Gastrocnemius medialis (tissue), 4 donors: ENCODE results near the gene EPS8L2. TPM values are rescaled to one million over a fixed set of nuclear protein-coding genes. Genes with fewer than 3 reads are reported as not detected.

Source experiments
- ATAC-seq, 2 donors: fragments of 150-250 bp; one replicate each; pipeline ENCODE4 v1.9.1; 2016
- DNase-seq, 2 donors: peaks; one replicate each; pipeline ENCODE4 v3.0.0-alpha.2; 2019
- H3K27ac ChIP-seq, 4 donors: fragments of 200-600 bp; sonication (generic); 1 replicate in 1 of 4; 2 replicates in 3 of 4; pipeline ENCODE4 v1.5.1; 2016 to 2018; ENCODE audit warnings: mild to moderate bottlenecking in 2 of 4, moderate library complexity in 1 of 4
- H3K27me3 ChIP-seq, 3 donors: fragments of 200-600 bp; sonication (generic) in 2 of 3; 1 replicate in 1 of 3; 2 replicates in 2 of 3; pipeline versions ENCODE4 v1.5.1 to v1.6.0; 2016 to 2019; ENCODE audit warnings: mild to moderate bottlenecking in 1 of 3, moderate library complexity in 1 of 3
- H3K36me3 ChIP-seq, 2 donors: fragments of 200-600 bp; sonication (generic) in 1 of 2; one replicate each; pipeline ENCODE4 v1.5.1; 2017 to 2018
- H3K4me1 ChIP-seq, 2 donors: fragments of 200-600 bp; sonication (generic) in 1 of 2; one replicate each; pipeline ENCODE4 v1.5.1; 2016 to 2017; ENCODE audit warnings: mild to moderate bottlenecking in 2 of 2
- H3K4me3 ChIP-seq, 4 donors: fragments of 200-600 bp; sonication (generic) in 3 of 4; 1 replicate in 1 of 4; 2 replicates in 3 of 4; pipeline ENCODE4 v1.5.1; 2016 to 2019; ENCODE audit warnings: mild to moderate bottlenecking in 2 of 4
- H3K9me3 ChIP-seq, 3 donors: fragments of 200-600 bp; sonication (generic) in 2 of 3; 1 replicate in 1 of 3; 2 replicates in 2 of 3; pipeline ENCODE4 v1.5.1; 2016 to 2019
- POLR2A ChIP-seq, 2 donors: fragments of 450-650 bp; IDR thresholded peaks; one replicate each; pipeline ENCODE4 v1.6.1; 2017; ENCODE audit warnings: antibody characterized with exemption in 2 of 2, mild to moderate bottlenecking in 2 of 2, moderate library complexity in 2 of 2
- in situ Hi-C, 4 donors: fragments of 200-750 bp; cut with MboI; loops; one replicate each; pipeline versions ENCODE4 v1.15.0 to v1.8.0; 2017; ENCODE audit warnings: low sequenced_read_pairs in 4 of 4
- intact Hi-C: fragments of 100-400 bp; cut with DNase I; formaldehyde crosslinking; loops from one replicate; pipeline ENCODE4 v1.15.1; 2023; ENCODE audit warnings: low total_unique reads
- total RNA-seq, 4 donors: library from RNA; depleted of rRNA; stranded (reverse); fragments of >200 nt; gene quantifications; one replicate each; pipeline versions ENCODE4 v1.1.0 to v1.2.3, GENCODE V29; 2016
- TF ChIP-seq, protein P1 (sequence below), 5 experiments: fragments of 450-650 bp in 3 of 5; fragments of 200-600 bp in 2 of 5; sonication (generic) in 2 of 5; IDR thresholded peaks in 4 of 5; conservative IDR thresholded peaks in 1 of 5; 1 replicate in 4 of 5; 2 replicates in 1 of 5; pipeline ENCODE4 v1.5.1; 2016 to 2019; ENCODE audit warnings: antibody characterized with exemption in 5 of 5, mild to moderate bottlenecking in 3 of 5, moderate library complexity in 3 of 5

EPS8L2 gene
- total RNA-seq, 4 donors from 2014 or later, result 0.42 to 3.3 (median 1.8) TPM

DNA sequence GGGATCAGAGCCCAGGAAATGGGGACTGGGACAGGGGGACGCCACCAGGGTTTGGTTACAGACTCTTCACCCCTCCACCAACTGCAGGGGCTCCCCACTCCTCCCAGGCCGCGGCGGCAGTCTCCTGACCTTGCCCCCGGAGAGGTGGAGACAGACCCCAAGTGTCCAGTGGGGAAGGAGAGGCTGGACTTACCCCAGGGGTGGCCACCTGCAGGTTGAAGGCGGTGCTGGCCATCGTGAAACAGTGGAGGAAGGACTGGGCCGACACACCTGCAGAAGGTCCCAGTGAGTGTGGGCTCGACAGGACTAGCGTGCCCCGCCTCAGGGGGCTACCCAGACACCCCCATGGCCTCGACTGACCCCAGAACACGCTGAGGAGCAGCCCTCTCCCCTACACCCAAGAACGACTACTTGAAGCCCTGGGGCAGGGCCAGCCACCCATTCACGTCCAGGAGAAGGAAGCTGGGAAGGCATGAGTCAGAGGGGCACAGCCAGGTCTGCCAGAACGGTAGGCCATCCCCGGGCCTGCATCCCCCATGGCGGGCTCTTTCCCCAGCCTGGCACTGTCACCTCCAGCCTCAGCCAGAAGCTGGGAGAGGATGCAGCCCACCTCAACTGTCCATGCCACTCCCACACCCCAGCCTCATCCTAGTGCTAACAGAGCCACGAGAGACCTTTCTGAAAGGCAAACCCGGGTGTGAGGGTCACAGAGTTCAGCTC is 69.0 kb downstream of the EPS8L2 start:
- Histone ChIP-seq H3K4me1 (peaks cover 17 to 26% of the 10 kb centered on the region in 2 donors), H3K4me3 (no peak overlapping the region), H3K27me3 (no peaks in the 10 kb centered on the region), H3K9me3 (no peaks in the 10 kb centered on the region), H3K36me3 (peaks cover 0 to 24% of the 10 kb centered on the region in 2 donors), H3K27ac (no peak overlapping the region)
- intact Hi-C loops, result no loop called here
- in situ Hi-C loops, result no loop called here
- ATAC-seq (no peak), DNase-seq (no peak)
- TF ChIP-seq, protein P1, sequence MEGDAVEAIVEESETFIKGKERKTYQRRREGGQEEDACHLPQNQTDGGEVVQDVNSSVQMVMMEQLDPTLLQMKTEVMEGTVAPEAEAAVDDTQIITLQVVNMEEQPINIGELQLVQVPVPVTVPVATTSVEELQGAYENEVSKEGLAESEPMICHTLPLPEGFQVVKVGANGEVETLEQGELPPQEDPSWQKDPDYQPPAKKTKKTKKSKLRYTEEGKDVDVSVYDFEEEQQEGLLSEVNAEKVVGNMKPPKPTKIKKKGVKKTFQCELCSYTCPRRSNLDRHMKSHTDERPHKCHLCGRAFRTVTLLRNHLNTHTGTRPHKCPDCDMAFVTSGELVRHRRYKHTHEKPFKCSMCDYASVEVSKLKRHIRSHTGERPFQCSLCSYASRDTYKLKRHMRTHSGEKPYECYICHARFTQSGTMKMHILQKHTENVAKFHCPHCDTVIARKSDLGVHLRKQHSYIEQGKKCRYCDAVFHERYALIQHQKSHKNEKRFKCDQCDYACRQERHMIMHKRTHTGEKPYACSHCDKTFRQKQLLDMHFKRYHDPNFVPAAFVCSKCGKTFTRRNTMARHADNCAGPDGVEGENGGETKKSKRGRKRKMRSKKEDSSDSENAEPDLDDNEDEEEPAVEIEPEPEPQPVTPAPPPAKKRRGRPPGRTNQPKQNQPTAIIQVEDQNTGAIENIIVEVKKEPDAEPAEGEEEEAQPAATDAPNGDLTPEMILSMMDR (IDR thresholded peaks at IDR 0.05 in 4 of 5, conservative IDR thresholded peaks at IDR 0.05 in 1 of 5), result no peak
- TF ChIP-seq POLR2A (IDR thresholded peaks at IDR 0.05), result no peak

DNA sequence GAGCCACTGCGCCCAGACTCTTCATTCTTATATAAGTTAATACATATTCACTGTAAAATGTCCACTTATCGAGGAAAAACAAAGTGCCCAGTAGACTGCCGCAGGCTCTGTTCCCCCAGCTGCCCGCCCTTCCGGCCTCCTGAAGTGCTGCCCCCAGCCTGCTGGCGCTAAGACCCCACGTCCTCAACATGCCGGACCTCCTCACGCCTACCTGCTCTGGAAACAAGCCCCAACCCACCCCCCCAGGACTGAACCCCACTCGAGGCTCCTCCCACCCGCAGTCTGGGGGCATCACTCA is 70.2 kb downstream of the EPS8L2 start:
- no peaks in the 10 kb centered on the region for H3K27me3 ChIP-seq
- H3K4me1 ChIP-seq, result peaks cover 17 to 26% of the 10 kb centered on the region in 2 donors
- DNase-seq, result no peak
- intact Hi-C loops (no loop called here), in situ Hi-C loops (no loop called here)
- H3K9me3 ChIP-seq, result no peaks in the 10 kb centered on the region
- H3K36me3 ChIP-seq, result peaks cover 0 to 13% of the 10 kb centered on the region in 2 donors
- peak overlapping the region; percentile 77 to 98 (median 96) for H3K4me3 ChIP-seq
- H3K27ac ChIP-seq, result peak overlapping the region in 1 of 4 donors; percentile 84
- no peak for TF ChIP-seq POLR2A (IDR thresholded peaks at IDR 0.05)
- TF ChIP-seq, protein P1 (IDR thresholded peaks at IDR 0.05 in 4 of 5, conservative IDR thresholded peaks at IDR 0.05 in 1 of 5), result no peak
- no peak for ATAC-seq

DNA sequence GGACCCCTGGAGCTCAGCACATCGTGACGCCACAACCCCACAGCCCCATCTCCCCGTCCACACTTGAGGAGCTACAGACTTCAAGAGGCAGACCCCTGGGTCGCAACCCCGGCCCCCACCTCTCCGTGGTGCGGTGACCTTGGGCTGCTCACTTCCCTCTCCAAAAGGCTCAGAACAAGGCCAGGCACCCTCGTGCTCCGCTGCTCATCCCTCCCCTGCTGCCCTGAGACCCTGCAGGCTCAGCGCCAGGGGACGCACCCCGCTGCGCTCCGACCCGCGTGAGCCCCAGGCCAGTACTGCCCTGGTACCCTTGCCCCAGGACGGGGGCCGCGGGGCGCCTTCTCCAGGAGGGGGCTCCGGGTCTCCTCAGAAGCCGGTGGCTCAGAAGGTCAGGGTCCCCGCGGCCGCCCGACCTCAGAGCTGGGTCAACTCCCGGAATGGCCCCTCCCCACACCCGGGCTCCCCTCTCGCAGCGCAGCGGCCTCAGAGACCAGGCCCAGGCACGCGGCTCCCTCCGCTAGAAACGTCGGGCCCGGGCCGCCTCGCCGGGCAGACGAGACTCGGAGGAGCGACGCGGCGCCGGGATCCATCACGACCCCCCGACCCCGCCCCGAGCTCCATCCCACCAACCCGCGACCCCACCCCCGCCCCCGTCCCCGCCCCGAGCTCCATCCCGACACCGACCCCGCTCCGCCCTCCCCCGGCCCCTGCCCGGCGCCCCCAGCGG is 70.7 kb downstream of the EPS8L2 start:
- DNase-seq (no peak), ATAC-seq (peak; percentile 46 to 51)
- in situ Hi-C loops, result no loop called here
- no peaks in the 10 kb centered on the region for H3K27me3 ChIP-seq
- peaks cover 0 to 8% of the 10 kb centered on the region in 2 donors for H3K36me3 ChIP-seq
- H3K27ac ChIP-seq, result peak overlapping the region; percentile 84 to 92 (median 89)
- H3K4me1 ChIP-seq, result peaks cover 17 to 26% of the 10 kb centered on the region in 2 donors
- H3K4me3 ChIP-seq, result peak overlapping the region; percentile 77 to 98 (median 96)
- no peak for TF ChIP-seq POLR2A (IDR thresholded peaks at IDR 0.05)
- TF ChIP-seq, protein P1 (IDR thresholded peaks at IDR 0.05 in 4 of 5, conservative IDR thresholded peaks at IDR 0.05 in 1 of 5), result no peak
- intact Hi-C loops, result loop anchor here (1.0 kb wide), 1 partner anchor 29 kb away; the partner anchor contains the start of gene TALDO1
- H3K9me3 ChIP-seq, result no peaks in the 10 kb centered on the region

Other genes with a start within 250 kb of the EPS8L2 start
- gene RNH1, start 199.0 kb upstream of the EPS8L2 start, total RNA-seq, result 100 to 1,000 TPM; 138 to 197 (median 159) TPM
- gene HRAS, start 170.7 kb upstream of the EPS8L2 start, total RNA-seq, result 10 to 100 TPM; 17.1 to 50.0 (median 37.6) TPM
- gene LRRC56, start 168.7 kb upstream of the EPS8L2 start, total RNA-seq, result under 1 TPM in 2 of 4 donors, not detected in 2; 0.29 to 0.36 TPM
- 1 to 10 TPM in 1 of 4 donors, under 1 TPM in 1, not detected in 2; 0.13 to 1.5 TPM for gene LMNTD2, start 145.5 kb upstream of the EPS8L2 start, total RNA-seq
- 1 to 10 TPM in 1 of 4 donors, under 1 TPM in 3; 0.56 to 2.4 (median 0.70) TPM for gene RASSF7, start 145.3 kb upstream of the EPS8L2 start, total RNA-seq
- gene PHRF1, start 129.8 kb upstream of the EPS8L2 start, total RNA-seq, result 10 to 100 TPM in 3 of 4 donors, 1 to 10 TPM in 1; 9.2 to 22.6 (median 20.8) TPM
- gene IRF7, start 90.3 kb upstream of the EPS8L2 start, total RNA-seq, result 10 to 100 TPM; 15.5 to 37.1 (median 26.3) TPM
- 1 to 10 TPM in 1 of 4 donors, under 1 TPM in 1, not detected in 2; 0.95 to 1.8 TPM for gene CDHR5, start 81.3 kb upstream of the EPS8L2 start, total RNA-seq
- not detected for gene SCT, start 79.0 kb upstream of the EPS8L2 start, total RNA-seq
- not detected for gene DRD4, start 69.0 kb upstream of the EPS8L2 start, total RNA-seq
- gene DEAF1, start 11.0 kb upstream of the EPS8L2 start, total RNA-seq, result 10 to 100 TPM; 14.8 to 42.4 (median 25.2) TPM
- gene TMEM80, start 10.4 kb upstream of the EPS8L2 start, total RNA-seq, result 10 to 100 TPM in 3 of 4 donors, 1 to 10 TPM in 1; 3.2 to 22.3 (median 14.3) TPM
- 100 to 1,000 TPM in 3 of 4 donors, 10 to 100 TPM in 1; 98.6 to 167 (median 153) TPM for gene TALDO1, start 41.2 kb downstream of the EPS8L2 start, total RNA-seq
- gene GATD1, start 71.3 kb downstream of the EPS8L2 start, total RNA-seq, result 10 to 100 TPM in 2 of 4 donors, 1 to 10 TPM in 2; 3.5 to 10.6 (median 9.4) TPM
- under 1 TPM in 1 of 4 donors, not detected in 3; 0.20 TPM for gene CEND1, start 83.9 kb downstream of the EPS8L2 start, total RNA-seq
- gene SLC25A22, start 92.0 kb downstream of the EPS8L2 start, total RNA-seq, result 1 to 10 TPM in 2 of 4 donors, under 1 TPM in 1, not detected in 1; 0.80 to 1.5 (median 1.0) TPM
- 10 to 100 TPM in 2 of 4 donors, 1 to 10 TPM in 2; 6.3 to 35.7 (median 10.2) TPM for gene PIDD1, start 99.0 kb downstream of the EPS8L2 start, total RNA-seq
- 100 to 1,000 TPM; 314 to 600 (median 440) TPM for gene RPLP2, start 103.7 kb downstream of the EPS8L2 start, total RNA-seq
- 10 to 100 TPM; 58.9 to 93.3 (median 91.7) TPM for gene PNPLA2, start 112.7 kb downstream of the EPS8L2 start, total RNA-seq
- gene CRACR2B, start 121.7 kb downstream of the EPS8L2 start, total RNA-seq, result 1 to 10 TPM; 3.3 to 4.5 (median 4.0) TPM
- 100 to 1,000 TPM in 3 of 4 donors, 10 to 100 TPM in 1; 77.0 to 206 (median 169) TPM for gene CD151, start 126.7 kb downstream of the EPS8L2 start, total RNA-seq
- gene POLR2L, start 136.3 kb downstream of the EPS8L2 start, total RNA-seq, result 10 to 100 TPM; 66.0 to 94.6 (median 81.2) TPM
- 10 to 100 TPM; 14.4 to 34.8 (median 21.5) TPM for gene TSPAN4, start 136.6 kb downstream of the EPS8L2 start, total RNA-seq
- gene CHID1, start 204.6 kb downstream of the EPS8L2 start, total RNA-seq, result 10 to 100 TPM; 23.3 to 43.2 (median 33.1) TPM
- gene AP2A2, start 219.6 kb downstream of the EPS8L2 start, total RNA-seq, result 10 to 100 TPM; 21.2 to 26.1 (median 25.7) TPM